ENCODE measurements around the gene CGAS.

DNA sequence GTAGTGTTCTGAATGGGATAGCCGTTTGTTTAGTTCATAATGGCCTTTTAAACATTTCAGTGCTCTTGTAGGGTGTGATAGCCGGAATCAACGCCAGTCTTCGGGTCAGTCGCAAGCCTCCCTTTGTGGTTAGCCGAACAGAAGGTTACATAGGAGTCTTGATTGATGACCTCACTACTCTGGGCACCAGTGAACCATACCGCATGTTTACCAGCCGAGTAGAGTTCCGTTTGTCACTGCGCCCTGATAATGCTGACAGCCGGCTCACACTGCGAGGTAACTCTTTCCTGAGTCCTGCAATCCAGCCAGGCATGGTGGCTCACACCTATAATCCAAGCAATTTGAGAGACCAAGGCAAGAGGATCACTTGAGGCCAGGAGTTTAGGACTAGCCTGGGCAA, 29.9 kb upstream of the CGAS start:
- no peak for TF ChIP-seq ZNF219 (CRISPR knock-in tag; IDR thresholded peaks at IDR 0.05; ENCODE audit: borderline replicate concordance)
- TF ChIP-seq SMAD3 (CRISPR knock-in tag; IDR thresholded peaks at IDR 0.05; ENCODE audit: borderline replicate concordance): no peak
- no peak for TF ChIP-seq KAT7 (CRISPR knock-in tag; IDR thresholded peaks at IDR 0.05; ENCODE audit: borderline replicate concordance)
